GM18867 (cell line): Measurements from ENCODE around the gene TSPY9.
"Not testable (repeated sequence)": the region's sequence is repeated elsewhere in the genome, so short reads cannot be mapped to it uniquely, and the experiment has no call there.

Experiments
- ATAC-seq: cut with Tn5 transposase; IDR thresholded peaks from one replicate; pipeline ENCODE4 v1.9.1; 2021; ENCODE audit warnings: mild to moderate bottlenecking, moderate library complexity; ENCODE audit not compliant: unreplicated experiment

Gene TSPY9

GRCh38 chrY:9486967-9487366, at the start of gene TSPY9:
Gene TSPY9, plus strand, starts transcription at chrY:9487267. Its CDS starts 46 bp downstream, at chrY:9487313.
- ATAC-seq, result not testable (repeated sequence)

- ATAC-seq, result not testable (repeated sequence)
Observed at GRCh38 chrY:9466655-9467054, 20.4 kb upstream of the TSPY9 start, which contains the start of gene TSPY1. Gene TSPY1, plus strand, starts transcription at chrY:9466955. Its CDS starts 46 bp downstream, at chrY:9467001.

- not testable (repeated sequence) for ATAC-seq
Observed at GRCh38 chrY:9504396-9504795, 17.3 kb downstream of the TSPY9 start.

GRCh38 chrY:9516287-9516686, 29.2 kb downstream of the TSPY9 start:
- not testable (repeated sequence) for ATAC-seq

- not testable (repeated sequence) for ATAC-seq
Observed at GRCh38 chrY:9527580-9527979, 40.5 kb downstream of the TSPY9 start, which contains the start of gene TSPY10. Gene TSPY10, plus strand, starts transcription at chrY:9527880. Its CDS starts 46 bp downstream, at chrY:9527926.
